IMR-90 (cell line): ENCODE measurements around the gene AGK. TPM values are rescaled to one million over a fixed set of nuclear protein-coding genes. Genes with fewer than 3 reads are reported as not detected.

Source experiments
- ATAC-seq: fragments of 200-7000 bp; cut with Tn5 transposase; 2 replicates; pipeline ENCODE4 v1.9.1; 2020; ENCODE audit warnings: low read depth, mild to moderate bottlenecking, moderate library complexity
- BruUV-seq: library from RNA; stranded (reverse); fragments of 400-500 nt; replicated peaks from 2 replicates; lab custom pipeline; 2021; lab: Mats Ljungman, UMichigan
- CTCF ChIA-PET: fragments of 300-600 bp; formaldehyde crosslinking; extraction: SDS; loops from one replicate; lab custom pipeline; 2021; ENCODE audit warnings: antibody characterized with exemption; lab: Yijun Ruan, JAX
- POLR2A ChIA-PET: fragments of 300-600 bp; sonication (Branson Sonifier 250); formaldehyde crosslinking; loops from one replicate; lab custom pipeline; 2022; ENCODE audit warnings: antibody characterized with exemption; ENCODE audit not compliant: unreplicated experiment; lab: Charles Lee
- DNase-seq: peaks from one replicate; pipeline ENCODE4 v3.0.0; 2013
- H2AFZ ChIP-seq: replicated peaks from 2 replicates; pipeline ENCODE3; 2013; ENCODE audit warnings: low read length, mild to moderate bottlenecking; ENCODE audit not compliant: poor library complexity
- H2AK5ac ChIP-seq: 2 replicates; pipeline ENCODE4 v1.6.1; 2013; ENCODE audit warnings: low read depth, low read length, inconsistent platforms
- H2AK9ac ChIP-seq: replicated peaks from 2 replicates; pipeline ENCODE3; 2013; ENCODE audit warnings: mild to moderate bottlenecking, low read depth, low read length, moderate library complexity; ENCODE audit not compliant: poor library complexity
- H2BK120ac ChIP-seq: 2 replicates; pipeline ENCODE4 v1.6.1; 2013; ENCODE audit warnings: low read depth, low read length, inconsistent platforms
- H2BK15ac ChIP-seq: 3 replicates; pipeline ENCODE4 v1.6.1; 2013; ENCODE audit warnings: low read depth, low read length, inconsistent platforms
- H2BK20ac ChIP-seq: 2 replicates; pipeline ENCODE4 v1.6.1; 2013; ENCODE audit warnings: low read depth, mild to moderate bottlenecking, inconsistent platforms, low read length, moderate library complexity
- H2BK5ac ChIP-seq: 2 replicates; pipeline ENCODE4 v1.6.1; 2013; ENCODE audit warnings: mild to moderate bottlenecking, low read depth, low read length, inconsistent platforms; ENCODE audit not compliant: poor library complexity, severe bottlenecking
- H3K14ac ChIP-seq: replicated peaks from 2 replicates; pipeline ENCODE4 v1.6.1; 2013; ENCODE audit warnings: low read depth, low read length, inconsistent platforms
- H3K18ac ChIP-seq: 2 replicates; pipeline ENCODE4 v1.6.1; 2013; ENCODE audit warnings: low read depth, low read length, control low read depth
- H3K23ac ChIP-seq: 2 replicates; pipeline ENCODE4 v1.6.1; 2013; ENCODE audit warnings: low read depth, low read length, inconsistent platforms
- H3K27ac ChIP-seq: 2 replicates; pipeline ENCODE4 v1.5.1; 2013; ENCODE audit warnings: mild to moderate bottlenecking, control low read depth, low read length; ENCODE audit not compliant: insufficient read depth
- H3K27me3 ChIP-seq: 2 replicates; pipeline ENCODE4 v1.6.1; 2013; ENCODE audit warnings: low read length; ENCODE audit not compliant: control insufficient read depth, insufficient read depth
- H3K36me3 ChIP-seq: 2 replicates; pipeline ENCODE4 v1.6.1; 2013; ENCODE audit warnings: low read length, mixed read lengths; ENCODE audit not compliant: control insufficient read depth, insufficient read depth
- H3K4ac ChIP-seq: 2 replicates; pipeline ENCODE4 v1.6.1; 2013; ENCODE audit warnings: low read depth, low read length, inconsistent platforms
- H3K4me1 ChIP-seq: 2 replicates; pipeline ENCODE4 v1.6.1; 2013; ENCODE audit warnings: low read length, mixed read lengths; ENCODE audit not compliant: control insufficient read depth, insufficient read depth
- H3K4me2 ChIP-seq: 2 replicates; pipeline ENCODE4 v1.6.1; 2013; ENCODE audit warnings: low read depth, mild to moderate bottlenecking, control low read depth, low read length, moderate library complexity
- H3K4me3 ChIP-seq: 2 replicates; pipeline ENCODE4 v1.5.1; 2013; ENCODE audit warnings: low read depth, mild to moderate bottlenecking, control low read depth, low read length, moderate library complexity; ENCODE audit not compliant: insufficient read depth
- H3K56ac ChIP-seq: 2 replicates; pipeline ENCODE4 v1.6.1; 2013; ENCODE audit warnings: low read length, inconsistent platforms; ENCODE audit not compliant: insufficient read depth; ENCODE audit errors: extremely low read depth
- H3K79me1 ChIP-seq, 2 experiments: 2 replicates each; pipeline ENCODE4 v1.6.1; 2013; ENCODE audit warnings: low read length in 2 of 2, inconsistent platforms in 1 of 2, low read depth in 1 of 2
- H3K9ac ChIP-seq: 2 replicates; pipeline ENCODE4 v1.6.1; 2013; ENCODE audit warnings: low read depth, low read length, control low read depth
- H3K9me1 ChIP-seq: 2 replicates; pipeline ENCODE4 v1.6.1; 2013; ENCODE audit warnings: low read length, inconsistent platforms; ENCODE audit not compliant: insufficient read depth
- H3K9me3 ChIP-seq: 2 replicates; pipeline ENCODE4 v1.6.1; 2013; ENCODE audit warnings: low read length; ENCODE audit not compliant: control insufficient read depth, insufficient read depth
- H4K20me1 ChIP-seq: 2 replicates; pipeline ENCODE4 v1.6.1; 2013; ENCODE audit warnings: low read length, inconsistent platforms; ENCODE audit not compliant: insufficient read depth
- H4K5ac ChIP-seq: 2 replicates; pipeline ENCODE4 v1.6.1; 2013; ENCODE audit warnings: mild to moderate bottlenecking, low read depth, low read length, control low read depth
- H4K8ac ChIP-seq, 2 experiments: 2 replicates each; pipeline ENCODE4 v1.6.1; 2013; ENCODE audit warnings: low read depth in 2 of 2, low read length in 2 of 2, control low read depth in 1 of 2, inconsistent platforms in 1 of 2
- H4K91ac ChIP-seq: 2 replicates; pipeline ENCODE4 v1.6.1; 2013; ENCODE audit warnings: low read depth, low read length, inconsistent platforms; ENCODE audit not compliant: insufficient read depth
- BHLHE40 ChIP-seq: fragments of 150-350 bp; IDR thresholded peaks from 2 replicates; pipeline ENCODE4 v1.6.1; 2016; ENCODE audit warnings: mild to moderate bottlenecking, low read depth, low read length
- CEBPB ChIP-seq: IDR thresholded peaks from 2 replicates; pipeline ENCODE4 v1.6.1; 2012; ENCODE audit warnings: low read depth, low read length, improper control_type of control experiment
- CHD1 ChIP-seq: IDR thresholded peaks from 2 replicates; pipeline ENCODE4 v1.6.1; 2012; ENCODE audit warnings: low read depth, low read length, improper control_type of control experiment
- CTCF ChIP-seq: conservative IDR thresholded peaks from 2 replicates; pipeline ENCODE4 v1.5.1; 2012; ENCODE audit warnings: mild to moderate bottlenecking, low read depth, low read length, improper control_type of control experiment
- FOS ChIP-seq: fragments of 150-350 bp; IDR thresholded peaks from 2 replicates; pipeline ENCODE4 v1.6.1; 2016; ENCODE audit warnings: low read depth, low read length
- MAFK ChIP-seq: IDR thresholded peaks from 2 replicates; pipeline ENCODE4 v1.6.1; 2012; ENCODE audit warnings: low read depth, low read length, improper control_type of control experiment
- MAZ ChIP-seq: IDR thresholded peaks from 2 replicates; pipeline ENCODE4 v1.6.1; 2012; ENCODE audit warnings: low read depth, mild to moderate bottlenecking, low read length, improper control_type of control experiment, moderate library complexity, borderline replicate concordance
- NFE2L2 ChIP-seq: fragments of 150-350 bp; IDR thresholded peaks from 2 replicates; pipeline ENCODE4 v1.6.1; 2016; ENCODE audit warnings: low read depth, mild to moderate bottlenecking, low read length
- POLR2A ChIP-seq: IDR thresholded peaks from 2 replicates; pipeline ENCODE4 v1.6.1; 2012; ENCODE audit warnings: mild to moderate bottlenecking, low read depth, low read length
- RAD21 ChIP-seq: IDR thresholded peaks from 2 replicates; pipeline ENCODE4 v1.6.1; 2012; ENCODE audit warnings: low read length, improper control_type of control experiment
- RCOR1 ChIP-seq: IDR thresholded peaks from 2 replicates; pipeline ENCODE4 v1.6.1; 2012; ENCODE audit warnings: mild to moderate bottlenecking, low read length, improper control_type of control experiment; ENCODE audit not compliant: insufficient replicate concordance
- RFX5 ChIP-seq: IDR thresholded peaks from 2 replicates; pipeline ENCODE4 v1.8.0; 2012; ENCODE audit warnings: low read depth, mild to moderate bottlenecking, low read length, moderate library complexity
- SMC3 ChIP-seq: fragments of 150-350 bp; IDR thresholded peaks from 2 replicates; pipeline ENCODE4 v1.6.1; 2016; ENCODE audit warnings: low read depth, mild to moderate bottlenecking, antibody characterized with exemption, low read length, moderate library complexity
- dilution Hi-C: fragments of 300-500 bp; cut with HindIII; formaldehyde crosslinking; loops from one replicate; pipeline ENCODE4 v1.14.3; 2018; ENCODE audit warnings: low sequenced_read_pairs; ENCODE audit not compliant: unreplicated experiment
- in situ Hi-C: fragments of 300-500 bp; cut with MboI; formaldehyde crosslinking; loops from 3 replicates; pipeline ENCODE4 v1.14.3; 2019; ENCODE audit warnings: low sequenced_read_pairs, inconsistent platforms, mixed read lengths
- intact Hi-C: fragments of 100-400 bp; cut with micrococcal nuclease; formaldehyde crosslinking; loops from 2 replicates; pipeline ENCODE4 v1.10.0; 2022
- polyA plus RNA-seq, 3 experiments: library from polyadenylated mRNA; depleted of rRNA; stranded (reverse); fragments of >200 nt; gene quantifications; 2 replicates each; pipeline ENCODE4 v1.2.3, GENCODE V29; 2012; ENCODE audit warnings: low replicate concordance in 1 of 3
- total RNA-seq: library from RNA; depleted of rRNA; stranded (reverse); fragments of >200 nt; gene quantifications from 2 replicates; pipeline ENCODE4 v1.2.3, GENCODE V29; 2012
- TF ChIP-seq, protein P1 (sequence below): fragments of 150-350 bp; IDR thresholded peaks from 2 replicates; pipeline ENCODE4 v1.6.1; 2017; ENCODE audit warnings: mild to moderate bottlenecking, antibody characterized with exemption, low read length, low read depth
- TF ChIP-seq, protein P2 (sequence below): fragments of 150-350 bp; IDR thresholded peaks from 2 replicates; pipeline ENCODE4 v1.6.1; 2016; ENCODE audit warnings: low read depth, mild to moderate bottlenecking, low read length, moderate library complexity, borderline replicate concordance

The AGK gene
- total and polyA plus RNA-seq, 2 of the 4 experiments (the other 2 are of a cell fraction) = 35.5 to 37.3 TPM

DNA sequence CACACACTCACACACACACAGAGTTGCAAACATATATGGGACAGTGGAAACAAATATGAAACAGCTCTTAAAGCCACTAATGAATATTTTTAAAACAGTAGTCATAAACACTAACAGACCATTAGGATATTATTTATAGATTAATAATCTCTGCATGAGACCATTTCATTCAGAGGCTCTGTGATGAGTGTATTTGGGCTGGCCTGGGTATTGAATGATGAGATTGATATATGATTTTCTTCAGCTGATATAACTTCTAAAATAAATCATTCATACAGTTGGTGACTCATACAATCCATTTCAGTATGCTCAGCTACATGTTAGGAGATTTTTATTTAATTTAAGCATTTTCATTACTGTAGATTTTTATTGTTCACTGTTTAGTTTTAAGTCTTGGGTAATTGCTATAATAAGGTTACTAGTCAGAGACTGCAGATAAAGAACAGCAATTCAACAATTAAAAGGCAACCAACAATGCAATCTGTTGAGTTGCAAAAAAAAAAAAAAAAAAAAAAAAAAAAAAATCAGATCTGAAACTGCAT is 25.2 kb upstream of the AGK start:
- in situ Hi-C loops (loop anchor here (25.0 kb wide), 1 partner anchor 714 kb away; no protein-coding TSS in a partner anchor), intact Hi-C loops (no loop called here), dilution Hi-C loops (no loop called here)
- Histone ChIP-seq H3K18ac (no peak overlapping the region), H2BK15ac (no peak overlapping the region), H4K5ac (no peak overlapping the region), H4K20me1 (no peaks in the 10 kb centered on the region), H3K4ac (no peak overlapping the region), H2AK9ac (no peak overlapping the region), H3K36me3 (no peaks in the 10 kb centered on the region), H2BK5ac (no peak overlapping the region), H3K4me3 (no peak overlapping the region), H3K23ac (no peak overlapping the region), H3K4me1 (no peaks in the 10 kb centered on the region), H4K91ac (no peak overlapping the region), H2BK20ac (no peak overlapping the region), H3K9me1 (no peaks in the 10 kb centered on the region), H2BK120ac (no peak overlapping the region), H2AK5ac (no peak overlapping the region), H3K27me3 (peaks cover 4% of the 10 kb centered on the region), H3K14ac (no peak overlapping the region), H3K9ac (no peak overlapping the region), H3K4me2 (no peak overlapping the region), H4K8ac (no peak overlapping the region), H3K27ac (no peak overlapping the region), H2AFZ (no peak overlapping the region), H3K56ac (no peak overlapping the region), H3K9me3 (no peaks in the 10 kb centered on the region), H3K79me1 (no peaks in the 10 kb centered on the region)
- DNase-seq = no peak
- BruUV-seq = no TSS peak
- ChIA-PET CTCF (no interaction called here), POLR2A (no interaction called here)
- no peak for TF ChIP-seq FOS
- TF ChIP-seq CHD1 = no peak
- no peak for TF ChIP-seq CTCF
- no peak for TF ChIP-seq BHLHE40
- TF ChIP-seq, protein P1, sequence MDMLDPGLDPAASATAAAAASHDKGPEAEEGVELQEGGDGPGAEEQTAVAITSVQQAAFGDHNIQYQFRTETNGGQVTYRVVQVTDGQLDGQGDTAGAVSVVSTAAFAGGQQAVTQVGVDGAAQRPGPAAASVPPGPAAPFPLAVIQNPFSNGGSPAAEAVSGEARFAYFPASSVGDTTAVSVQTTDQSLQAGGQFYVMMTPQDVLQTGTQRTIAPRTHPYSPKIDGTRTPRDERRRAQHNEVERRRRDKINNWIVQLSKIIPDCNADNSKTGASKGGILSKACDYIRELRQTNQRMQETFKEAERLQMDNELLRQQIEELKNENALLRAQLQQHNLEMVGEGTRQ = no peak
- no peak for TF ChIP-seq CEBPB
- TF ChIP-seq SMC3 = no peak
- TF ChIP-seq RCOR1 = no peak
- no peak for TF ChIP-seq MAFK
- TF ChIP-seq, protein P2, sequence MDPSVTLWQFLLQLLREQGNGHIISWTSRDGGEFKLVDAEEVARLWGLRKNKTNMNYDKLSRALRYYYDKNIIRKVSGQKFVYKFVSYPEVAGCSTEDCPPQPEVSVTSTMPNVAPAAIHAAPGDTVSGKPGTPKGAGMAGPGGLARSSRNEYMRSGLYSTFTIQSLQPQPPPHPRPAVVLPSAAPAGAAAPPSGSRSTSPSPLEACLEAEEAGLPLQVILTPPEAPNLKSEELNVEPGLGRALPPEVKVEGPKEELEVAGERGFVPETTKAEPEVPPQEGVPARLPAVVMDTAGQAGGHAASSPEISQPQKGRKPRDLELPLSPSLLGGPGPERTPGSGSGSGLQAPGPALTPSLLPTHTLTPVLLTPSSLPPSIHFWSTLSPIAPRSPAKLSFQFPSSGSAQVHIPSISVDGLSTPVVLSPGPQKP = no peak
- no peak for TF ChIP-seq NFE2L2
- no peak for TF ChIP-seq MAZ
- TF ChIP-seq RAD21 = no peak
- TF ChIP-seq POLR2A = no peak
- no peak for TF ChIP-seq RFX5
- ATAC-seq = no peak
